HPDE6-E6E7 (cell line): Measurements from ENCODE around the gene SEC22A.

ENCODE experiments used
- DNase-seq: peaks from one replicate; pipeline ENCODE4 v3.0.0; 2011; ENCODE audit warnings: missing footprints; ENCODE audit errors: extremely low spot score

Gene SEC22A

DNA sequence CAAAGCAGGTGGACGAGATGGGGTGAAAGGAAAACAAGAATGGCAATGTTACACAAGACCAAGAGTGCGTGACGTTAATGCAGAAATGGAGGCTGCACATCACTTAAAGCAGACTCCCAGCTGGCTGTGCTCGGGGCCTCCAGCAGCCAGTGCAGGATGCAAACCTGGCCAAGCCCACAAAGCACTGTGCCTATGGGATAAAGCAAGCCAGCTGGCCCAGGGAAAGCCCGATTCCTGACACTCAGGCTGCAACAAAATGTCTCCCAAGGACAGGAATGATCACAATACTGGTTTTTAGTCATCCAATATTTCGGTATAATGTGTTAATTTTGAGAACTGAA is 86.2 kb downstream of the SEC22A start:
- DNase-seq = no peak

GRCh38 chr3:123289391-123290106 is 87.8 kb downstream of the SEC22A start:
- no peak for DNase-seq

- DNase-seq = no peak
These were observed 88.6 kb downstream of the SEC22A start for GRCh38 chr3:123290107-123290930.

DNA sequence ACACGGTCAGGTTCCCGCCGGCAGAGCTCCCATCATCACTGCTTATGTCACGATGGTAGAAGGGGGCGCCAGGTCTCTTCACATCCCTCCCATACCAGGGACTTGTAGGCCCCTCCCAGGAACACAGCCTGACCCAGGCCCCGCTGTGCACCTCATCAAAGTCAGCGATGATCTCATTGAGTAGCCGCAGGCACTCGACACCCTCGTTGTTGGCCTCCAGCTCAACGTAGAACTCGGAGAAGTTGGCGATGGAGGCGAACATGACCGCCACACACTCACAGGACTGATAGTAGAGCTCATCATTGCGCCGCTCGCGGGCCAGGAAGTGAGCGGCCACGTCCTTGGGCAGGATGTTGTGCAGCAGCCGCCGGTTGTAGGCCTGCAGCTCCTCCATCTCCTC is 89.2 kb downstream of the SEC22A start:
- DNase-seq = no peak

DNA sequence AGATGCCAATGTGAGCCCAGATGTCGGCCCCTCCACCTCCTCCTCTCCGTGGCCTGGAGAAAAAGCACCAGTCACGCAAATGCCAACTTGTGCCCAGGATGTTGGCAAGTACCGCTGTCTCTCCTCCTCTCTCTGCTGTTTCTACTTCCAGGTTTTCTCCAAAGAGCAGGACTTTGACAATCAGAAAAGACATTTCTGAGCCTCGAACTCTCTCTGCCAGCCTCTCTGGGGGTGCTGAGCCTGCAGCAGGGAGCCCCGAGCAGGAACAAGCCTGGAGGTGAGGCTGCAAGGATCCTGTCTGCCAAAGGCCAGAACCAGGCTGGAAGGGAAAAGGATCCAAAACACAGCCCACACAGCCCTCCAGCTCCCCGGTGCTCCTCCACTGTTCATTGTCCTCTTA is 89.7 kb downstream of the SEC22A start:
- DNase-seq = no peak

GRCh38 chr3:123292321-123293310 is 90.9 kb downstream of the SEC22A start:
- no peak for DNase-seq

DNA sequence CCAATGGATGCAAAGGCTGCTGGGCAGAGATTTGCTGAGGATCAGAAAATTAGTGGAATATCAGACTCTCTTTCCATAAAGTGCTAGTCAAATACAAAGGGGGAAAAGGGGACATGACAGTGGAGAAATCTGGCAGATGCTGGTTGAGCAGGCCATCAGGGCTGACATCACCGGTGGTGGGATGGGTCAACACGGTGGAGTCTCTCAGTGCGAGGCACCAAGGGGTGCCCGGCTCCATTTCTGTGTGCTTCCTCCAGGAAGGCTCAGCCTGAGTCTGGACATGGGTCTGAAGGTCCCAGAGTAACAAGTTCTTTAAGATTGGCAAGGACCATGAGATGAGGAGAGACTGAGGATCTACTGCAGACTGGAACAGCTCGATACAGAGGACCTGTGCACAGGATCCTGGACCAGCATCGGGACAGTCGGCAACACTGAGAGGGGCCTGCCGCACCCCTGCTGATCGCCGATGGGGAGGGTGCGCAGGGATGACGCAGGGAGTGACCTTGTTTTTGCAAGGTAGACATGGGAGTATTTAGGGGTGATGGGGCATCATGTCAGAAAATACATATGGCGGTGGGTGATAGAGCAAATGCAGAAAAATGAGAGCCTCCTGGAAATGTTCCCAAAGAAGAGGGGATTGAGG is 92.7 kb downstream of the SEC22A start:
- DNase-seq = no peak

DNA sequence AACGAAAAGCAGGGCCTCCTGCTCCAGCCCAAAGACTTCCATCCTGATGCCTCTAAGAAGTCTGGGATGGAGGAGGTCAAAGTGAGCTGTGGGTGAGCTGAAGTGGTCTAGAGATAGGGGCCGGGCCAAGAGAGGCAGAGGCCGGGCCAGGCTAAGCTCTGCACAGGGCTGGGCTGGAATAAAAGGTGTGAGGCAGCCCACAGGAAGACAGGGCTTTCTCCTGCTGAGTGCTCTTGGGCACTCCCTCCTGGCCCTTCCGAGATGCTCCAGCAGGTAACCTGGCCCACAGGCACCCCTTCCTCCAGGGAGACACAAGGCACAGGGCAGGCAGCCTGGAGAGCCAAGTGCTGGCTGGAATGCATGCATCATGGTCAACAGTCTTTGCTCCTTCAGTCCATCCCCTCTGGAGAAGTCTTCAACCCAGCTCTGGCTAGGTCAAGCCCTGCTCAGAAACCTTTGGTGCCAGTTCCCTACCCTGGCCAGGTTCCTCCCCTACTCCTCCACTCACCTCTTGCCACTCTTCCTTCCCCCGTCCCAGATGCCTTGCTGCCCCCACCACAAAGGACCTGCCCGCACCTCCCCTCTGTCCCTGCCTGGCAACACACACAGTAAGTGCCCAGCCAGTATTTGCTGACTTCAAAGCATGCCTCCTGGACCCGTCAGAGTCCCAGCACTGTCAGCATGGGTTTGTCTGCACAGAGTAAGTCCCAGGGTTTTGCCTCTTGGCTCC is 93.6 kb downstream of the SEC22A start:
- DNase-seq = no peak

DNA sequence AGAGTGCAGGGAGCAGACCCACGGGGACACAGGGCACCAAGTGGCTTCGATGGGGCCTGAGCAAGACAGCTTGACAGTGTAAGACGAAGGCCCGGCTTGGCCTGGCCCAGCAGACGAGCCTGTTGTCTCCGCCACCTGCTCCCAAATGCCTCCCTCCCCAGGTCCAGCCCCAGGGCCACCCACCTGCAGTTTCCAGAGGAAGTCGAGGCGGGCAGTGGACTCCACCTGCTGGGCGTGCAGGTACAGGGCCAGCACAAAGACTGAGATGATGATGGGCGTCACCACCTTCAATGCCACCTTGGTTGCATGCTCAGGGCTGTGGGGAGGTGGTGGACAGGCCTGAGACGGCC is 94.1 kb downstream of the SEC22A start:
- no peak for DNase-seq

GRCh38 chr3:123296261-123296660 is 94.5 kb downstream of the SEC22A start:
- DNase-seq = no peak

DNA sequence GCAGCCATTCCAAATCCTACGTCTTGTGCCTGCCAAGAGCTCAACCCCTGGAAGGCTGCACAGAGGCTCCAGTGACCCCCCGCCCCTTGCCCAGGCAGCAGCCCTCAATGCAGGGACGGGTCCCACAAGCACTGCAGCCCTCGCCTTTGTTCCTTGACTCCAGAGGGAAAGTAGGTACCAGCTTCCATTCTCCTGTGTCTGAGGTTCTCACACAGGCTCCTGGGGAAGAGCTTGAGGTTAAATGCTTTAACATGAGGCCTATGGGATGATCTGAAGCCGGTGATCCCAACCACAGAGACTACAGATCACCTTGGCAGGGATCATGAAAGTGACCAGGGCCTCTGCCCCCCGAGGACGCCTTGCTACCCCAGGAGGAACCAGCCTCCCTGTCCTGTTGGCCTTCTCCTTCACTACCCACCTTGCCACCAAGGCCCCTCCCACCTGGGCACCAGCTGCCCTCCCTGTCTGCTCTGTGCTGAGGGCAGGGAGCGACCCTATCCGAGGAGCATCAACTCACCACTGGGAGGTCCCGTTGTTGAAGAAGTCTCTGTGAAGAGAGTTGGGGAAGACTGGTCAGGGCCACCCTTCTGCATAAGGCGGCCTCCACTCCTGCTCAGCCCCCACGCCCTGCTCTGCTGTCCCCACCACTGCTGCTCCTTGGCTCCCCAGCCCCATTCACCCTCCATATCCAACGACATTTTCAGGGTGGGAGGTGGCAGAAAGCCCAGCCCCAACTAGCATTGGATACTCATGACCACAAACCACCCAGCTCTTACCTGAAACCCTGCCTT is 95.3 kb downstream of the SEC22A start:
- DNase-seq = no peak

DNA sequence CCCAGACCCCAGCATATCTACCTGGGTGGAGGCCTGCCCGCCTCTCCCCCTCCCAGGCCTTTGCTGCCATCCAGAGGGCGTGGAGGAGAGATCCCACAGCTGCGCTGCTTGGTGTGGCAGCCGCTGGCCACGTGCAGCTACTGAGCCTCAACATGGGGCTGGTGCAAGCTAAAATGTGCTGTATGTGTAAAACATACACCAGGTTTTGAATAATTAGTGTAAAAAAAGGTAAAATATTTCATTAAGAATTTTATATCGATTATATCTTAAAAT is 95.8 kb downstream of the SEC22A start:
- no peak for DNase-seq

DNA sequence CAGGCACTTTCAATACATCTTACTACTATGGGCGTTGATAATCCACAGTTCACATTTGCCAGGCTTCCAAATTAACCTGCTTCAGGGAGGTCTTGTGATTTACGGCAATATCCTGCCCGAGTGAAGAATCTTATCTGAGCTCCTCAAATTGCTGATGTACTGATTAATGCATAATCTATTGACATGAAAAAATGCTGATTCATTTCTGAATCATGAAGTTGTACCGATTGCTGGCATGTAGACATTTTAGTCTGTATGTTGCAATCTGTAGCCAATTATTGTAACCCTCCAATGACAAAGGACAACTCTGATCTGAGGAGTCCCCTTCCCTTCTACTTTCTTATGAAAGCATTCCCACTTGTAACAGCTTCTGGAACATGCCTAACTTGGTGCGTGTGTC is 97.2 kb downstream of the SEC22A start:
- DNase-seq = no peak

GRCh38 chr3:123299581-123299980 is 97.8 kb downstream of the SEC22A start:
- DNase-seq = no peak

GRCh38 chr3:123300056-123300455 is 98.3 kb downstream of the SEC22A start:
- DNase-seq = no peak

DNA sequence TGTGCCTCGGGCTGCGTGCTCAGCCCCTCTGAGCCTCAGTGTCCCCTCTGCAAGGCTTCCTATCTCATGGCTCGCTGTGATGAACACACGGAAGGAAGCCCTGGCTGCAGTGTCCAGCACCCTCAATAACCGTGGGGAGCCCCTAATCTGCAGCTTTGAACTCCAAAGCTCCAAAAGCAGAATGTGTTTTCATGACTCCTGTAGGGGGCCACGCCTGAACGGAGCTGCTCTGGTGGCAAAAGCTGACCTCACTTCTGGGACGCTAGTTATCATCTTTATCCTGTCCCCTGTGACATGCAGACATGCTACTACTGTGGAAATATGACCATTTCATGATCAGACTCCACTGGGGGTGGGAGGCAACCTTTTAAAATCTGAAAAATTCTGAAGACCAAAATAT is 98.8 kb downstream of the SEC22A start:
- DNase-seq = no peak

- no peak for DNase-seq
These were observed 99.8 kb downstream of the SEC22A start for GRCh38 chr3:123301331-123302184.

DNA sequence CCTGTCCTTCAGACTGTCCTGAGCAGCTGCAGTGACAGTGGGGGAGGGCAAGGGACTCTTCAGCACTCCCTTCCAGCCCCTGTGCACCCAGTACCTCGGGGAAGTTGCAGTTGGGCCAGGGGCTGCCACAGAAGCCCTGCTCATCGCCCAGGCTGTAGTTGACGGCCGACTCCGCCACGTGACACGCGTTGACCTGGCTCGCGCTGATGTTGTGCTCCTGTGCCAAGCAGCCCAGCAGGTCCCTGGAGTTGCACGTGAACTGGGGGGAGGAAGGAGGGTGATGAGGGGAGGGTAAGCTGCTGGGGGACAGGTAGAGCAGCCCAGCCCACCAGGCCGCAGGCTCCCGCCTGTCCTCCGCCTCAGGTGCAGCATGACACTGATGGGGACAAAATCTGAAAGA is 101.2 kb downstream of the SEC22A start:
- no peak for DNase-seq

GRCh38 chr3:123303976-123304560 is 102.3 kb downstream of the SEC22A start:
- DNase-seq = no peak
